Body of pancreas (tissue), 4 donors: ENCODE measurements around the gene MORC2.

Experiments
- CTCF ChIP-seq, 7 experiments: fragments of 450-650 bp in 4 of 7; fragments of 200-600 bp in 3 of 7; sonication (generic) in 3 of 7; IDR thresholded peaks; one replicate each; pipeline ENCODE4 v1.5.1; 2016 to 2019; ENCODE audit warnings: antibody characterized with exemption in 7 of 7
- POLR2A ChIP-seq, 3 donors: fragments of 450-650 bp; IDR thresholded peaks; one replicate each; pipeline ENCODE4 v1.6.1; 2016; ENCODE audit warnings: antibody characterized with exemption in 3 of 3, mild to moderate bottlenecking in 2 of 3

- TF ChIP-seq CTCF (IDR thresholded peaks at IDR 0.05) (no peak), POLR2A (IDR thresholded peaks at IDR 0.05) (no peak)
Observed at GRCh38 chr22:30990690-30991089, 22.1 kb upstream of the MORC2 start.
